Large intestine (tissue), 3 donors: ENCODE results near the gene TRAPPC10. TPM values are rescaled to one million over a fixed set of nuclear protein-coding genes. Genes with fewer than 3 reads are reported as not detected.

Experiments used
- DNase-seq, 2 donors: peaks; one replicate each; pipeline versions ENCODE4 v3.0.0 to v3.0.0-alpha.2; 2013
- H3K27ac ChIP-seq: one replicate; pipeline ENCODE4 v1.5.1; 2013; ENCODE audit warnings: low read length
- H3K27me3 ChIP-seq: 2 replicates; pipeline ENCODE4 v1.6.1; 2013; ENCODE audit warnings: low read length; ENCODE audit not compliant: control insufficient read depth, insufficient read depth
- H3K36me3 ChIP-seq: 2 replicates; pipeline ENCODE4 v1.6.1; 2013; ENCODE audit warnings: low read length; ENCODE audit not compliant: control insufficient read depth, insufficient read depth
- H3K4me1 ChIP-seq: one replicate; pipeline ENCODE4 v1.6.1; 2013; ENCODE audit warnings: low read length; ENCODE audit not compliant: control insufficient read depth, insufficient read depth
- H3K4me3 ChIP-seq: one replicate; pipeline ENCODE4 v1.5.1; 2013; ENCODE audit warnings: low read length
- H3K9me3 ChIP-seq: one replicate; pipeline ENCODE4 v1.6.1; 2013; ENCODE audit warnings: mild to moderate bottlenecking, low read depth, low read length, moderate library complexity; ENCODE audit not compliant: control insufficient read depth
- WGBS: methylation state at CpG from one replicate; pipeline ENCODE4 v1.1.5; 2013; ENCODE audit warnings: low lambda C conversion rate; ENCODE audit not compliant: insufficient coverage; 5-methylcytosine and 5-hydroxymethylcytosine counted together
- polyA plus RNA-seq: library from polyadenylated mRNA; unstranded; fragments of 120-200 nt; gene quantifications from one replicate; pipeline ENCODE4 v1.2.1, GENCODE V29; 2013

TRAPPC10 gene
- polyA plus RNA-seq, 1 donor: 36.6 TPM

DNA sequence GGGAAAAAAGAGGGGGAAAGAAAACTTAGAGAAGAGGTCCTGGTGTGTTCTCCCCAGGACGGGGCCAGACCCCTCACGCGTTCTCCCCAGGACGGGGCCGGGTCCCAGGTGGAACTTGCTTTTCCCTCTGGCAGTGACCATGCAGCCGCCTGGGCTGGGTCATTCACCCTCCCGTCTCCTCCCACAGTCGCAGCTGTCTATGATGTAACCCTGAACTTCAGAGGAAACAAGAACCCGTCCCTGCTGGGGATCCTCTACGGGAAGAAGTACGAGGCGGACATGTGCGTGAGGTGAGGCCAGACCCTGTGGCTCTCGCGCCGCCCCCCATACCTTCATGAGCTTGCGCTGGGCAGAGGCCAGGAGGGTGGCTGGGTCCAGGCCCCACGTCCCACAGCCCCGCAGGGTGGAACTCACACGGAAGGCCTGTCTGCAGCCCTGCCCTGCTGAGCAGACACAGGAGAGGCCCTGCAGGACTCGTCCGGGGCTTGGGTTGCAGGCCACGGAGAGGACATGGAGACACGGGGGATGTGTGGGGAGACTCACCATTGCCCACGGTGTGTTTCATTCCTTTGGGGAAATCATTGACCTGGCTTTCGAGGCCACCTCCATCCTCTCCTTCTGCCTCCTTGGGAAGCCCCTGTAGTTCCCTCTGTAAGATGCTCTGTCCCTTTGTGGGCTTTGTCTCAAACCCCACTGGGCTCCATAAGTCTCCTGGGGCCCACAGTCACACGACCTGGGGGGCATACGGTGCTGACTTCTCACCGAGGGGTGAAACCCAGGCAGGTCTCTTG is 40.7 kb upstream of the TRAPPC10 start:
- WGBS: no CpG with 5 or more reads among the region's 29 CpGs
- no peaks in the 10 kb centered on the region for H3K27me3 ChIP-seq
- H3K4me1 ChIP-seq: peaks cover 4% of the 10 kb centered on the region
- H3K27ac ChIP-seq: no peak overlapping the region
- no peak for DNase-seq
- no peak overlapping the region for H3K4me3 ChIP-seq
- H3K9me3 ChIP-seq: peaks cover 3% of the 10 kb centered on the region
- H3K36me3 ChIP-seq: peaks cover 67% of the 10 kb centered on the region

GRCh38 chr21:43971992-43972255 is 40.2 kb upstream of the TRAPPC10 start:
- Histone ChIP-seq H3K36me3 (peaks cover 62% of the 10 kb centered on the region), H3K27ac (no peak overlapping the region), H3K4me3 (no peak overlapping the region), H3K27me3 (no peaks in the 10 kb centered on the region), H3K4me1 (peaks cover 4% of the 10 kb centered on the region), H3K9me3 (peaks cover 3% of the 10 kb centered on the region)
- no CpG with 5 or more reads among the region's 11 CpGs for WGBS
- DNase-seq: no peak

DNA sequence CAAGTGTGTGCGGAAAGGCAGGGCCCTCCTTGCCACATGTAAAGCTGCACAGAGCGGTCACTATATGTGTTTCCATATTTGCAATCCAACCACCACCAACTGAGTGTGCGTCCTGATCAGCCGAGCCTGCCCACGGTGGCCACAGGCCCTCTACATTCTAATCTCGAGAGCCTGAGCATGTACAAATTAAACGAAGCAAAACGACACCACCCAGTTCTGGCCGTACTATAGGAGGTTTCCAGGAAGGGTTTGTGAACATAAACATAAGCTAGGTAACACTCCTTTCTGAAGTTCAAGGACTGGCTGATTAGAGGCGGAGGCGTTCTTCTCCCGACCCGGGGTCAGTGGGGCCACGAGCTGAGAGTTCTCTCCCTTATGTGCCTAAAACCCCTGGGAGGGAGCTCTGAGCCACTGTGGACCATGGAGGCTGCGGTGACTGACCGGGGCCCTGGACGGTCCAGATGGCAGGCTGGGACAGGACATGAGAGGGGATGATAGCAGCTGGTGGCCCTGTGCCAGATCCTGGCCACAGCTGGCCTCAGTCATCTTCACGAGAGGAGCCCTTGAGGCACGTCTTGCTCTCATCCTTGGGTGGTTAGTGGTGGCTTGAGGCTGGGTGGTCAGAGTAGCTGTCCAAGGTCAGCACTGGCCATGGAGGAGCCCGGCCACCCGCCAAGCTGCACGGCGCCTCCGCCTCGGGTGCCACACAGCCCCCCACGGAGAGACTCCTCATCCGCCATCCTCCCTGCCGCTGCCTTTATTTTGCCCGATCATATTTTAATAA is 39.1 kb upstream of the TRAPPC10 start:
- DNase-seq: peak in 1 of 2 donors; percentile 20
- Histone ChIP-seq H3K27ac (no peak overlapping the region), H3K27me3 (no peaks in the 10 kb centered on the region), H3K9me3 (peaks cover 3% of the 10 kb centered on the region), H3K36me3 (peaks cover 58% of the 10 kb centered on the region), H3K4me3 (no peak overlapping the region), H3K4me1 (peaks cover 4% of the 10 kb centered on the region)
- WGBS: 100% methylated on average over 1 of the region's 29 CpGs

- H3K27ac ChIP-seq: no peak overlapping the region
- H3K36me3 ChIP-seq: peaks cover 60% of the 10 kb centered on the region
- no CpG with 5 or more reads among the region's 12 CpGs for WGBS
- no peak for DNase-seq
- H3K4me3 ChIP-seq: no peak overlapping the region
- peaks cover 4% of the 10 kb centered on the region for H3K4me1 ChIP-seq
- H3K27me3 ChIP-seq: no peaks in the 10 kb centered on the region
- H3K9me3 ChIP-seq: peaks cover 3% of the 10 kb centered on the region
Measured at GRCh38 chr21:43973634-43973955, 38.5 kb upstream of the TRAPPC10 start.

GRCh38 chr21:43974791-43975468 is 37.2 kb upstream of the TRAPPC10 start:
- no peak overlapping the region for H3K27ac ChIP-seq
- peaks cover 3% of the 10 kb centered on the region for H3K9me3 ChIP-seq
- peaks cover 57% of the 10 kb centered on the region for H3K36me3 ChIP-seq
- no peaks in the 10 kb centered on the region for H3K27me3 ChIP-seq
- H3K4me1 ChIP-seq: peaks cover 4% of the 10 kb centered on the region
- no CpG with 5 or more reads among the region's 16 CpGs for WGBS
- no peak overlapping the region for H3K4me3 ChIP-seq
- no peak for DNase-seq

DNA sequence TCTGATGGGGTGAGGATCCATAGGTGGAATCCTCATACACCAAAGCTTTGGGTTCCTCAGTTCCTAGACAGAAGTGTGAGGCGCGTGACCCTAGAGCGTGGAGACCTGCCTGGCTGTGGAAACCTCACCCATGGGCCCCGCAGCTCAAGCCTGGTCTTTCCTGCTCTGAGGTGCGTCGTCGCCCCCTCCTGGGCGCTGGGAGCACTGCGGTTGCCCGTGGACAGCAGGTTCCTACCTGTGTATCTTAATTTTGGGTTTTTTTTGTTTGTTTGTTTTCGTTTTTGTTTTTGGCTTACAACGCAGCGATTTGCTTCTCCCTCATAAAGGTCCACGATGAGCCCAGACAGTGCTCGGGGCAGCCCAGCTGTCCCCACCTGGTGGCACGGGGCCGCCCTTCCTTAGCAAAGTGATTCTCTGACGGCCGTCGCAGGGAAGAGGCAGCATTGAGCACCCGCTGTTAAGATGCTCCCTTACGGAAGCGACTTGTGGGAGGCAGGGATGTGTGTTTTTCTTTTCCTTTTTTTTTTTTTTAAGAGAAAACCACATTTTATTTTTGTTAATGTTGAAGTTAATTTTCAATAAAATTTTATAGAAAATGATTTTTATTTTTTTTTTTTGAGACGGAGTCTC is 36.5 kb upstream of the TRAPPC10 start:
- Histone ChIP-seq H3K36me3 (peaks cover 54% of the 10 kb centered on the region), H3K27ac (no peak overlapping the region), H3K4me1 (peaks cover 4% of the 10 kb centered on the region), H3K9me3 (peaks cover 3% of the 10 kb centered on the region), H3K4me3 (no peak overlapping the region), H3K27me3 (no peaks in the 10 kb centered on the region)
- DNase-seq: peak; percentile 56 to 65
- whole genome bisulfite sequencing: 27% methylated on average over 3 of the region's 24 CpGs

DNA sequence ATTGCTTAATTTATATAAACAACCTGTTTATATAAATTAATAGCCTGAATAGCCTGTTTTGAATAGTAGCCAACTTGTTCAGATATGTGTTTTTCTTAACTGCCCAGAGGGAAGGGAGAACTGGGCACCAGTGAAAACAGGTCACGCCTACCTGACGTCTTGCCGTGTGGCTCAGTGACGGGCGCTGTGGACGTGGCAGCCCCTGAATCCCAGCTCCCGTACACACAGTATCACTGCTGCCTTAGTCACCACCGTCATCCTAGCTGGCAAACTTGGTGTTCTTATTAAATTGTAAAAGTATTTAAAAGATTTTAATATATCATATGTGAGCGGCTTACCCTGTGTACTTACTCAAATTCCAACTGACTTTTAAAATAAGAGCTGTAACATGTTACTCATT is 35.4 kb upstream of the TRAPPC10 start:
- Histone ChIP-seq H3K9me3 (peaks cover 3% of the 10 kb centered on the region), H3K4me3 (no peak overlapping the region), H3K36me3 (peaks cover 54% of the 10 kb centered on the region), H3K27me3 (no peaks in the 10 kb centered on the region), H3K4me1 (peaks cover 4% of the 10 kb centered on the region), H3K27ac (no peak overlapping the region)
- DNase-seq: no peak
- 100% methylated on average over 1 of the region's 9 CpGs for WGBS

- Histone ChIP-seq H3K4me3 (no peak overlapping the region), H3K36me3 (peaks cover 54% of the 10 kb centered on the region), H3K27ac (no peak overlapping the region), H3K9me3 (peaks cover 3% of the 10 kb centered on the region), H3K4me1 (peaks cover 4% of the 10 kb centered on the region), H3K27me3 (no peaks in the 10 kb centered on the region)
- 79% methylated on average over 3 of the region's 10 CpGs for whole genome bisulfite sequencing
- no peak for DNase-seq
Measured at GRCh38 chr21:43978060-43978459, 34.0 kb upstream of the TRAPPC10 start.

- no CpG with 5 or more reads among the region's 7 CpGs for WGBS
Measured at GRCh38 chr21:43979654-43980053, 32.5 kb upstream of the TRAPPC10 start.

DNA sequence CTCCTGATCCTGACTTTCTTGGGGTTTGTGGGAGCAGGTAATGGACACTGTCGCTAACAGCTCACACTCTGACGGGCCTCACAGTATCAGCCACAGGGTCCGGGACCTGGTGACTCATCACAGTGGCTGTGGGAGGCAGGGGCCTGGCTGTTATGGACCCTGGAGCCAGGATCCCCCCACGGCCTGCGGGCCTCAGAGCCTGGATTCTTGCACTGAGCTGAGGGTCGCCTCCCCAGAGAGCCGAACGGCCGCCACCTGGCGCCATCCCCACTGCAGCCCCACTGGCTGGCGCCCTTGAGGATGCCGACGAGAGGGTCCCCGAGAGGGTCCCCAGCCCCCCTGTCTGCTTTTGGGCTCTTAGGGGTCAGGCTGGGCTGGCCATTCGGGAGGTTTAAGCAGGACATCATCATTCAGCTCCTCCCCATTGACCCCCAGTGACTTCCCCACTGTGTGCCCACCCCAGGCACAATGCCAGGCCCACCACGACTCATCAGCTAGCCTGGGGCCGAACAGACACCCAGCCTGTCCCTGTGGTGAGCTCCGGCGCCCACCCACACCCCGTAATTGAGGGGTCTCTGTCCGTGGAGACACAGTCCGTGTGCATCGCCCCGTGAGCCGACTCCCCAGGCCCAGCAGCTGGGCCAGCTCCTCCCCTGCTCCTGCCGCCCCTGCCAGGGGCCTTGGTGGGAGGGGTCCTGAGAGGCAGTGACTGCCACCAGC is 30.8 kb upstream of the TRAPPC10 start:
- Histone ChIP-seq H3K27me3 (peaks cover 4% of the 10 kb centered on the region), H3K9me3 (peaks cover 3% of the 10 kb centered on the region), H3K4me3 (no peak overlapping the region), H3K27ac (no peak overlapping the region), H3K4me1 (no peaks in the 10 kb centered on the region), H3K36me3 (peaks cover 53% of the 10 kb centered on the region)
- DNase-seq: no peak
- WGBS: no CpG with 5 or more reads among the region's 26 CpGs

More at GRCh38 chr21:43979654-43980053, 32.5 kb upstream of the TRAPPC10 start:
- Histone ChIP-seq H3K27me3 (no peaks in the 10 kb centered on the region), H3K36me3 (peaks cover 53% of the 10 kb centered on the region), H3K27ac (no peak overlapping the region), H3K4me3 (no peak overlapping the region), H3K9me3 (peaks cover 7% of the 10 kb centered on the region), H3K4me1 (peaks cover 4% of the 10 kb centered on the region)
- no peak for DNase-seq
